Measurements from ENCODE around the gene CXCL17. TPM values are rescaled to one million over a fixed set of nuclear protein-coding genes. Genes with fewer than 3 reads are reported as not detected.

The CXCL17 gene
- total and polyA plus RNA-seq, 2 experiments from 2014 or later, result 0.39 TPM; not detected in 1

GRCh38 chr19:42427313-42427712 is 15.4 kb downstream of the CXCL17 start, which contains the start of gene LIPE (continued):
- TF ChIP-seq ZNF462 (CRISPR knock-in tag; IDR thresholded peaks at IDR 0.05), result no peak
- no peak for TF ChIP-seq JUNB (IDR thresholded peaks at IDR 0.05; ENCODE audit: unreplicated experiment)

GRCh38 chr19:42426643-42427042 is 16.1 kb downstream of the CXCL17 start:
- no peak overlapping the region for H3K4me2 ChIP-seq
- H3K9me3 Mint-ChIP-seq, result peaks cover 7% of the 10 kb centered on the region; the same call in 2 of the 3 replicates
- no peaks in the 10 kb centered on the region for H3K79me2 ChIP-seq (replicated peaks; ENCODE audit: insufficient read depth)
- peaks cover 4% of the 10 kb centered on the region; the same call in 1 of the 2 replicates for H3K9me2 ChIP-seq (ENCODE audit: insufficient read depth)
- no peaks in the 10 kb centered on the region; the same call in 2 of the 3 replicates for H3K36me3 Mint-ChIP-seq (ENCODE audit: low read depth)
- no peak overlapping the region for H3K27ac Mint-ChIP-seq
- no peak overlapping the region for H3K27ac ChIP-seq (ENCODE audit: low read depth)
- H3K4me3 Mint-ChIP-seq, result no peak overlapping the region
- no peak overlapping the region for H2AFZ ChIP-seq
- peaks cover 18% of the 10 kb centered on the region for H3F3A ChIP-seq (replicated peaks; ENCODE audit: low read depth)
- no peak for DNase-seq (ENCODE audit: low spot score)
- TF ChIP-seq EZH2phosphoT487 (IDR thresholded peaks at IDR 0.05; ENCODE audit: unreplicated experiment) (no peak), STAT1 (IDR thresholded peaks at IDR 0.05; ENCODE audit: unreplicated experiment) (no peak), ZNF462 (CRISPR knock-in tag; IDR thresholded peaks at IDR 0.05) (no peak), ZNF331 (CRISPR knock-in tag; IDR thresholded peaks at IDR 0.05; ENCODE audit: low read depth) (no peak), JUNB (IDR thresholded peaks at IDR 0.05; ENCODE audit: unreplicated experiment) (no peak), ZNF114 (CRISPR knock-in tag; IDR thresholded peaks at IDR 0.05) (no peak), EZH2 (IDR thresholded peaks at IDR 0.05; ENCODE audit: low read depth, unreplicated experiment) (no peak), POLR2AphosphoS5 (IDR thresholded peaks at IDR 0.05; ENCODE audit: low read depth) (no peak), NANOG (IDR thresholded peaks at IDR 0.05; ENCODE audit: borderline replicate concordance) (no peak), CREB1 (CRISPR knock-in tag; IDR thresholded peaks at IDR 0.05; ENCODE audit: low read depth) (no peak)
- peaks cover 57% of the 10 kb centered on the region for H3K27me3 Mint-ChIP-seq (ENCODE audit: insufficient read depth, low read depth, poor library complexity)
- peaks cover 54% of the 10 kb centered on the region for H3K27me3 ChIP-seq (ENCODE audit: insufficient read depth)
- H4K20me1 ChIP-seq (replicated peaks; ENCODE audit: insufficient read depth), result peaks cover 9% of the 10 kb centered on the region; the same call in 1 of the 2 replicates
- no peak for ATAC-seq
- H3K4me3 ChIP-seq, result no peak overlapping the region
- peaks cover 5% of the 10 kb centered on the region; the same call in 1 of the 2 replicates for H3K4me1 ChIP-seq (ENCODE audit: insufficient read depth)
- peaks cover 12% of the 10 kb centered on the region for H3K4me1 Mint-ChIP-seq
- no peaks in the 10 kb centered on the region for H3K36me3 ChIP-seq (ENCODE audit: insufficient read depth)

Measured in GM23338 (cell line).